Left ventricle myocardium inferior (tissue), 1 donor: ENCODE measurements around the gene BCAR3. TPM values are rescaled to one million over a fixed set of nuclear protein-coding genes. Genes with fewer than 3 reads are reported as not detected.

ENCODE experiments used
- DNase-seq: peaks from one replicate; pipeline ENCODE4 v3.0.0-alpha.2; 2020
- H3K27ac ChIP-seq: fragments of 200-600 bp; replicated peaks from 2 replicates; pipeline ENCODE4 v1.8.0; 2021
- H3K27me3 ChIP-seq: fragments of 200-600 bp; 2 replicates; pipeline ENCODE4 v1.8.0; 2021; ENCODE audit warnings: low read depth
- H3K36me3 ChIP-seq: fragments of 200-600 bp; 2 replicates; pipeline ENCODE4 v1.8.0; 2021
- H3K4me1 ChIP-seq: fragments of 200-600 bp; 2 replicates; pipeline ENCODE4 v1.8.0; 2021
- H3K4me3 ChIP-seq: fragments of 200-600 bp; 2 replicates; pipeline ENCODE4 v1.8.0; 2021; ENCODE audit warnings: mild to moderate bottlenecking, moderate library complexity
- H3K9me3 ChIP-seq: fragments of 200-600 bp; replicated peaks from 2 replicates; pipeline ENCODE4 v1.8.0; 2021
- intact Hi-C: fragments of 100-400 bp; cut with micrococcal nuclease; formaldehyde crosslinking; loops from one replicate; pipeline ENCODE4 v1.11.0; 2022
- total RNA-seq: library from RNA; stranded (reverse); fragmentation: NEBNext Ultra II Directional; extraction: Animal tissue kit (Norgen Biotek cat#: 25700); gene quantifications from one replicate; pipeline ENCODE4 v1.2.1, GENCODE V29; 2021
- TF ChIP-seq, protein P1 (sequence below): fragments of 200-600 bp; IDR thresholded peaks from 2 replicates; pipeline ENCODE4 v1.8.0; 2021; ENCODE audit warnings: antibody characterized with exemption, mild to moderate bottlenecking, borderline replicate concordance
- donor health status: DM: no; HTN: yes; CAD: no; lungs with severe emphysema.

The BCAR3 gene
- total RNA-seq, 1 donor from 2014 or later = 23.5 TPM

DNA sequence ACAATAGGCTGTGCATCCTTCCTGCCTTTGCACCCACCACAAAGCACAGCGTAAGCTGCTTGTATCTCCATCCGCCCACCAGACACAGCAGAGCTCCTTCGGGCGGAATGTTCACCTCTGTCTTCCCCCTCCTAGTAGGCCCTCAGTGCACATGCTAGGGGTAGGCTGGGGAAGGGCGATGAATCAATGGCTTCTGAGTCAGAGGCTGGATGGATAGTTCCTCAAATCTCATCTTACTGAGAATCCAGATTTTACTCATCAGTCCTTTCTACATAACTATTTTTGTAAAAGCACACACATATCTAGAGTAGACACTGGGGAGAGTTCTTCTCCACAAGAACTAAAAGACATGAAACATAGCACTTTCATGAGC, 73.8 kb downstream of the BCAR3 start:
- Histone ChIP-seq H3K27me3 (no peaks in the 10 kb centered on the region), H3K4me3 (peak overlapping the region; percentile 5), H3K9me3 (no peaks in the 10 kb centered on the region), H3K27ac (peak overlapping the region; percentile 84), H3K36me3 (no peaks in the 10 kb centered on the region), H3K4me1 (peaks cover 99% of the 10 kb centered on the region)
- TF ChIP-seq, protein P1, sequence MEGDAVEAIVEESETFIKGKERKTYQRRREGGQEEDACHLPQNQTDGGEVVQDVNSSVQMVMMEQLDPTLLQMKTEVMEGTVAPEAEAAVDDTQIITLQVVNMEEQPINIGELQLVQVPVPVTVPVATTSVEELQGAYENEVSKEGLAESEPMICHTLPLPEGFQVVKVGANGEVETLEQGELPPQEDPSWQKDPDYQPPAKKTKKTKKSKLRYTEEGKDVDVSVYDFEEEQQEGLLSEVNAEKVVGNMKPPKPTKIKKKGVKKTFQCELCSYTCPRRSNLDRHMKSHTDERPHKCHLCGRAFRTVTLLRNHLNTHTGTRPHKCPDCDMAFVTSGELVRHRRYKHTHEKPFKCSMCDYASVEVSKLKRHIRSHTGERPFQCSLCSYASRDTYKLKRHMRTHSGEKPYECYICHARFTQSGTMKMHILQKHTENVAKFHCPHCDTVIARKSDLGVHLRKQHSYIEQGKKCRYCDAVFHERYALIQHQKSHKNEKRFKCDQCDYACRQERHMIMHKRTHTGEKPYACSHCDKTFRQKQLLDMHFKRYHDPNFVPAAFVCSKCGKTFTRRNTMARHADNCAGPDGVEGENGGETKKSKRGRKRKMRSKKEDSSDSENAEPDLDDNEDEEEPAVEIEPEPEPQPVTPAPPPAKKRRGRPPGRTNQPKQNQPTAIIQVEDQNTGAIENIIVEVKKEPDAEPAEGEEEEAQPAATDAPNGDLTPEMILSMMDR = no peak
- intact Hi-C loops = no loop called here
- DNase-seq = no peak

DNA sequence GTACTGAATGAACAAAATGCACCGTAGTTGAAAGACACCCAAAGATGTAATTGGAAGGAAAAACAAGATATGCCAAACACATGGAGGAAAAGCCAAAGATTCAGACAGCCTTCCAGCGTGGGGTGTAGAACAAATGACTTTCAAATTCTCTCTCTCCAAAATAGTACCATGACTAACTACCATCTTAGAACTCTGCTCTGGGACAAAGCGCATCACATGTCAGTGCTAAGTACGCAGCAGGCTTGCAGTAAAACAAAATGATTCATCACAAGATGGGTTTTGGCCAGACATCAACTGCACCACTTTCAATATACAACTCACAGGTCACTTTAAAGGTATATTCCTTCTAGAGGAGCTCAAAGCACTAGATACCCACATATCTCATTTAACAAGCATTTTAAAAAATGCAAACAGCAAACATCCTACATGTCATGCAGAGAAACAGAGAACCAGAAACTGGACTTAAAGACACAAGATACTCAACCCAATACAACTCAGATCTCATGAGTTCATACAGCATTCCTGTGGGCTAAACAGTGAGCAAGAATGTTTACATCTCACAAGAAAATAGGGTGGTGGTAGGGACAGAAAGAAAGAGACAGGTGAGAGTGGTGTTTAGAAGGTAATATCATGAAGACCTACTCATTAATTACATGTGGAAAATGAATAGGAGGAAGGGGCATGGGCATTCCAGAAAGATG, 75.7 kb downstream of the BCAR3 start:
- Histone ChIP-seq H3K27ac (peak overlapping the region; percentile 84), H3K9me3 (no peaks in the 10 kb centered on the region), H3K27me3 (no peaks in the 10 kb centered on the region), H3K4me3 (no peak overlapping the region), H3K4me1 (peaks cover 99% of the 10 kb centered on the region), H3K36me3 (no peaks in the 10 kb centered on the region)
- intact Hi-C loops = no loop called here
- TF ChIP-seq, protein P1 = no peak
- DNase-seq = no peak

DNA sequence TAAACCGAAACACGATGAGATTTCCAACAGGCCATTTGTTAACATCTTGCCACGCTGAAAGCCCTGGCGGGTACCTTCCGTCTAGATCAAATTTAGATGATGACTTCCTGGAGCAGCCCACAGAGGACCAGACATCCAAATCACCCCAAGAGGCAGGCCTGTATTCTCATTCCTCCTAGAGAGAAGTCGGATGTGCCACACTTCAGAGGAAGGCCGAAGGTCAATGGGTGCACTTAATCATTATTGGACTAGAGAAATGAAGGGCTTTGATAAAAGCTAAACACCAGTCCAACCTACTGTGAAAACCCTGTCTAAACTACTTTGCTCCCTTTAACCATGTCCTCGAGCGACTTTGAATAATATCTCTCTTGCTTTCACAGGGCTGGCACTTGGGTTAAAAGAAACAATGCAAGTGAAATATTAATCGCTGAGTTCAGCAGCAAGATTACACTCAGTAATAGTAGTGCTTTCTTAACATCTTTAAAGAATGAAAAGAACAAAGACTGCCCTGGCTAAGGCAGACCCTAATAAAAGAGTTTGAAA, 76.5 kb downstream of the BCAR3 start:
- Histone ChIP-seq H3K4me3 (no peak overlapping the region), H3K36me3 (no peaks in the 10 kb centered on the region), H3K27me3 (no peaks in the 10 kb centered on the region), H3K9me3 (no peaks in the 10 kb centered on the region), H3K4me1 (peaks cover 100% of the 10 kb centered on the region), H3K27ac (peak overlapping the region; percentile 84)
- TF ChIP-seq, protein P1 = no peak
- DNase-seq = no peak
- intact Hi-C loops = no loop called here

DNA sequence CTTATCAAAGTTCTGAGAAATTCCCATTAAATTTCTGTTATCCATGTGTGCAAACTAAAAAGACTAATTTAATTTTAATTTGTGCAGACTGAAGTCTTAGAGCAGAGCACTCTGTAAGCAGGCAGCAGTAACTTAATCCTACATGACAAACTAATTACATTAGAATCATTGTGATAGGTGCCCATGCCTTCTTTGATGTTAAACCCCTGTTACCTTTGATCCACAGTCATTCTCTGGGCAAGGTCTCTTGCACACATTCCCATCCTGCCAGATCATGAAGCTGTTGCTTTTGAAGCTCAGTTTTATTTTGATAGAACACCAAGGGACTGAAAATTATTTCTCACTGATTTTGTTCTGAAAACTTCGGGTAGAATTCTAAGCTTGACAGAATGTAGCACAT, 77.2 kb downstream of the BCAR3 start:
- TF ChIP-seq, protein P1 = no peak
- peaks cover 100% of the 10 kb centered on the region for H3K4me1 ChIP-seq
- H3K9me3 ChIP-seq = no peaks in the 10 kb centered on the region
- H3K27ac ChIP-seq = peak overlapping the region; percentile 84
- no peaks in the 10 kb centered on the region for H3K27me3 ChIP-seq
- intact Hi-C loops = no loop called here
- H3K36me3 ChIP-seq = no peaks in the 10 kb centered on the region
- H3K4me3 ChIP-seq = no peak overlapping the region
- DNase-seq = no peak

DNA sequence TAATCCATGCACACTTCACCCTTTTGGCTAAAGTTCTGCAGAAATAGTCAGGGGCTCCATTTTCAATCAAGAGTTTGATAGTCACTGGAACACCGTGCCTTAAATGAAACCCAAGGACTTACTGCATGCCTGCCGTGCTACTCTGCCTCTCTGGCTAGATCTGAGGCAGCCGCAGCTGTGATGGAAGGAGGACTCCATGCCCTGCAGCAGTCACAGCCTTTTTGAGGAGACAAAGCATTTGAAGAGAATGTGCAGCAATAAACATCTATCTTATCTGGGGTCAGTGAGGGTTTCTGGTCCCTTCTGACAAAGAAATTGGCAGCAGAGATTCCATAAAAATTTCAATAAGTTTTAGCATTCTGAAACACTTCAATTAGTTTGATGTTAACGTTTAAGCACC, 78.0 kb downstream of the BCAR3 start:
- H3K27me3 ChIP-seq = no peaks in the 10 kb centered on the region
- DNase-seq = no peak
- TF ChIP-seq, protein P1 = no peak
- peaks cover 100% of the 10 kb centered on the region for H3K4me1 ChIP-seq
- H3K4me3 ChIP-seq = no peak overlapping the region
- no peaks in the 10 kb centered on the region for H3K9me3 ChIP-seq
- H3K27ac ChIP-seq = peak overlapping the region; percentile 84
- intact Hi-C loops = no loop called here
- no peaks in the 10 kb centered on the region for H3K36me3 ChIP-seq
